ENCODE measurements around the gene OSBPL7. TPM values are rescaled to one million over a fixed set of nuclear protein-coding genes. Genes with fewer than 3 reads are reported as not detected.

OSBPL7 gene
- total and polyA plus RNA-seq, 2 of the 13 experiments (the other 11 are each of a cell fraction or from before 2014, with no cell fraction given) = 4.7 to 6.6 TPM

- TF ChIP-seq RORA (CRISPR knock-in tag; IDR thresholded peaks at IDR 0.05) = no peak
- 0 out of 2 replicates have a peak, but pooled peaks have one; percentile 48 for TF ChIP-seq NR2F6 (IDR thresholded peaks at IDR 0.05)
- TF ChIP-seq NR2F6 (CRISPR knock-in tag; IDR thresholded peaks at IDR 0.05) = peak; percentile 78
- peak; percentile 81; the same call in 1 of the 2 replicates for TF ChIP-seq ZNF317 (CRISPR knock-in tag; IDR thresholded peaks at IDR 0.05)
- no peak for TF ChIP-seq ZBTB49 (CRISPR knock-in tag; IDR thresholded peaks at IDR 0.05; ENCODE audit: borderline replicate concordance)
- TF ChIP-seq PAWR (CRISPR knock-in tag; IDR thresholded peaks at IDR 0.05; ENCODE audit: borderline replicate concordance) = no peak
- TF ChIP-seq ZNF720 (CRISPR knock-in tag; IDR thresholded peaks at IDR 0.05) = no peak
- peak; percentile 83 for TF ChIP-seq IKZF5 (CRISPR knock-in tag; IDR thresholded peaks at IDR 0.05)
- TF ChIP-seq ZNF792 (CRISPR knock-in tag; IDR thresholded peaks at IDR 0.05) = peak; percentile 57
- TF ChIP-seq TCF12 (IDR thresholded peaks at IDR 0.05) = no peak
- TF ChIP-seq TCF12 (CRISPR knock-in tag; IDR thresholded peaks at IDR 0.05) = 0 out of 2 replicates have a peak, but pooled peaks have one; percentile 80
- TF ChIP-seq SP5 (CRISPR knock-in tag; IDR thresholded peaks at IDR 0.05; ENCODE audit: borderline replicate concordance, low read depth) = peak; percentile 86; the same call in 1 of the 2 replicates
- no peak; the same call in 1 of the 2 replicates for TF ChIP-seq ZNF280B (CRISPR knock-in tag; IDR thresholded peaks at IDR 0.05; ENCODE audit: borderline replicate concordance)
- peak; percentile 93 for TF ChIP-seq ZNF598 (CRISPR knock-in tag; IDR thresholded peaks at IDR 0.05; ENCODE audit: borderline replicate concordance)
- no peak for TF ChIP-seq ZUFSP (CRISPR knock-in tag; IDR thresholded peaks at IDR 0.05; ENCODE audit: borderline replicate concordance)
- no peak for TF ChIP-seq NONO (IDR thresholded peaks at IDR 0.05)
- TF ChIP-seq NONO (CRISPR knock-in tag; conservative IDR thresholded peaks at IDR 0.05) = peak; percentile 84
- 0 out of 2 replicates have a peak, but pooled peaks have one; percentile 38 for TF ChIP-seq ATF3 (CRISPR knock-in tag; IDR thresholded peaks at IDR 0.05)
- no peak; the same call in 1 of the 2 replicates for TF ChIP-seq ZNF225 (CRISPR knock-in tag; IDR thresholded peaks at IDR 0.05)
- TF ChIP-seq ZNF337 (CRISPR knock-in tag; IDR thresholded peaks at IDR 0.05; ENCODE audit: borderline replicate concordance, low read depth) = peak; percentile 86; the same call in 1 of the 2 replicates
- TF ChIP-seq PCBP1 (IDR thresholded peaks at IDR 0.05; ENCODE audit: borderline replicate concordance, low read depth, low read length) = 0 out of 2 replicates have a peak, but pooled peaks have one; percentile 87
Observed at GRCh38 chr17:47840742-47841487, 19.3 kb upstream of the OSBPL7 start, which contains the start of gene SCRN2 (continued).

Data from HepG2 (cell line).